ENCODE data around the gene GPR15LG.
A peak's percentile ranks its signal among the peaks of the same experiment; 100 is the strongest.
"Not testable (repeated sequence)": the region's sequence is repeated elsewhere in the genome, so short reads cannot be mapped to it uniquely, and the experiment has no call there.

GPR15LG gene

GRCh38 chr10:84173501-84173929 lies at the start of gene GPR15LG:
Gene GPR15LG (plus strand): TSS chr10:84173801. CDS start chr10:84173852, 51 bp downstream.
- H3K27ac ChIP-seq = peak within 1 kb of the TSS; percentile 88
- DNase-seq (ENCODE audit: low spot score) = no peak
- POLR2A ChIA-PET (ENCODE audit: low non-redundant PET) = no interaction called here
- TF ChIP-seq CTCF (conservative IDR thresholded peaks at IDR 0.05; ENCODE audit: low read depth) = no peak
- CTCF ChIA-PET = interaction anchor here (0.7 kb wide), 1 partner anchor 1220 kb away, joined by 3 read pairs; no protein-coding TSS in a partner anchor

- CTCF ChIA-PET = interaction anchor here (0.6 kb wide), 1 partner anchor 22 kb away, joined by 4 read pairs; no protein-coding TSS in a partner anchor
- DNase-seq (ENCODE audit: low spot score); POLR2A ChIA-PET (ENCODE audit: low non-redundant PET); H3K27ac ChIP-seq: not testable (repeated sequence)
Measured at GRCh38 chr10:84125910-84126784, 47.5 kb upstream of the GPR15LG start.

GRCh38 chr10:84126785-84127167 lies 46.8 kb upstream of the GPR15LG start:
- POLR2A ChIA-PET (ENCODE audit: low non-redundant PET) = no interaction called here

GRCh38 chr10:84135836-84136235 lies 37.8 kb upstream of the GPR15LG start:
- ChIA-PET POLR2A (ENCODE audit: low non-redundant PET) (no interaction called here), CTCF (interaction anchor here (1.0 kb wide), 1 partner anchor 13 kb away, joined by 10 read pairs; no protein-coding TSS in a partner anchor)
- no peak for DNase-seq (ENCODE audit: low spot score)
- H3K27ac ChIP-seq = no peak overlapping the region
- no peak for TF ChIP-seq CTCF (conservative IDR thresholded peaks at IDR 0.05; ENCODE audit: low read depth)

More at GRCh38 chr10:84126785-84127167, 46.8 kb upstream of the GPR15LG start:
- no peak for DNase-seq (ENCODE audit: low spot score)
- CTCF ChIA-PET = interaction anchor here (0.6 kb wide), 1 partner anchor 22 kb away, joined by 4 read pairs; no protein-coding TSS in a partner anchor
- no peak for TF ChIP-seq CTCF (conservative IDR thresholded peaks at IDR 0.05; ENCODE audit: low read depth)
- H3K27ac ChIP-seq = no peak overlapping the region

GRCh38 chr10:84137811-84138210 lies 35.8 kb upstream of the GPR15LG start:
- CTCF ChIA-PET = no interaction called here
- no peak for DNase-seq (ENCODE audit: low spot score)
- POLR2A ChIA-PET (ENCODE audit: low non-redundant PET) = no interaction called here
- H3K27ac ChIP-seq = no peak overlapping the region
- no peak for TF ChIP-seq CTCF (conservative IDR thresholded peaks at IDR 0.05; ENCODE audit: low read depth)

- CTCF ChIA-PET = interaction anchor here (0.7 to 1.4 kb wide), 3 partner anchors 9 to 149 kb away, joined by 3 to 6 read pairs (median 3); no protein-coding TSS in a partner anchor
- H3K27ac ChIP-seq = peak overlapping the region; percentile 90; the same call in 1 of the 2 replicates
- no peak for DNase-seq (ENCODE audit: low spot score)
- no peak for TF ChIP-seq CTCF (conservative IDR thresholded peaks at IDR 0.05; ENCODE audit: low read depth)
- POLR2A ChIA-PET (ENCODE audit: low non-redundant PET) = no interaction called here
Measured at GRCh38 chr10:84138478-84139125, 35.0 kb upstream of the GPR15LG start.
